ENCODE data around the gene KIF1B. TPM values are rescaled to one million over a fixed set of nuclear protein-coding genes. Genes with fewer than 3 reads are reported as not detected.

Gene KIF1B
- total and polyA plus RNA-seq, 2 donors (not counting 1 experiment from before 2014, with no cell fraction given) = 3.5 to 16.4 TPM

DNA sequence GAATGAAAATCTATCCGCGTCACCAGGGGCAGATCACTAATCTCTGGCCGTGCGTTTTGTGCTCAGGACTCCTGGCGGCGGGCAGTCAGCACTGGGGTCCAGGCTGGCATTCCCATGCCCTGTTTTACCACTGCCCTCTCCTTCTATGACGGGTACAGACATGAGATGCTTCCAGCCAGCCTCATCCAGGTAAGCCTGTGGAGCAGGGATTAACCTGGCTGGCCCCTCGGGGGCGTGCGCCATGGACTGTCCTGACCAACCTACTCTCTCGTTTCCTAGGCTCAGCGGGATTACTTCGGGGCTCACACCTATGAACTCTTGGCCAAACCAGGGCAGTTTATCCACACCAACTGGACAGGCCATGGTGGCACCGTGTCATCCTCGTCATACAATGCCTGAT is 209.0 kb downstream of the KIF1B start:
- H3K27ac Mint-ChIP-seq = no peak overlapping the region

DNA sequence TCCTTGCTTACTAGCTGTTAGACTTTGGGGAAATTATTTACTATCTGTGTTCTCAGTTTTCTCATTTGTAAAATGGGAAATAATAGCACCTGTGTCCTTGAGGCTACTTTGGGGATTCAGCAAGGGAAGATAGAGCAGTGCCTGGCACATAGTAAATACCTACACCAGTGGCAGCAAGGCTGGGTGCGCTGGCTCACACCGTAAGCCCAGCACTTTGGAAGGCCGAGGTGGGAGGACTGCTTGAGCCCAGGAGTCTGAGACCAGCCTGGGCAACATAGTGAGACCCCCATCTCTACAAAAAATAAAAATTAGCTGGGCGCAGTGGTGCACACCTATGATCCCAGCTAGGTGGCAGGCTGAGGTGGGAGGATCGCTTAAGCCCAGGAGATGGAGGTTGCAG is 211.3 kb downstream of the KIF1B start:
- Histone ChIP-seq H3K9me3 (ENCODE audit: control extremely low read depth in 1 of 3, control insufficient read depth in 2 of 3, insufficient read depth in 1 of 3, low read length in 2 of 3) (no peaks in the 10 kb centered on the region), H3K4me2 (replicated peaks; ENCODE audit: low read depth, low read length, poor library complexity, severe bottlenecking) (no peak overlapping the region), H3K36me3 (replicated peaks in 1 of 2; ENCODE audit: control extremely low read depth in 1 of 2, control insufficient read depth in 1 of 2, extremely low read depth in 1 of 2, insufficient read depth in 2 of 2, low read length in 1 of 2) (peaks cover 0 to 33% of the 10 kb centered on the region in 2 experiments), H2AFZ (ENCODE audit: insufficient read depth, low read depth, low read length, poor library complexity, severe bottlenecking) (no peak overlapping the region), H3K4me3 (ENCODE audit: control extremely low read depth in 1 of 5, extremely low read depth in 1 of 5, insufficient read depth in 1 of 5, low read depth in 2 of 5, low read length in 4 of 5) (no peak overlapping the region), H4K20me1 (ENCODE audit: control insufficient read depth, insufficient read depth, low read length, poor library complexity, severe bottlenecking) (no peaks in the 10 kb centered on the region), H3K27ac (ENCODE audit: low read length in 2 of 2) (no peak overlapping the region), H3K4me1 (ENCODE audit: control insufficient read depth in 2 of 2, insufficient read depth in 2 of 2, low read length in 2 of 2) (no peaks in the 10 kb centered on the region), H3K79me2 (ENCODE audit: control insufficient read depth, insufficient read depth, low read length) (no peaks in the 10 kb centered on the region), H3K9ac (ENCODE audit: low read length) (no peak overlapping the region), H3K27me3 (replicated peaks in 1 of 4; ENCODE audit: control extremely low read depth in 1 of 4, control insufficient read depth in 3 of 4, insufficient read depth in 4 of 4, low read length in 3 of 4) (no peaks in the 10 kb centered on the region)
- ChIA-PET CTCF (interaction anchor here (0.9 kb wide), 1 partner anchor 8 kb away, joined by 5 read pairs; the partner anchor contains the start of gene CENPS), POLR2A (no interaction called here)
- Mint-ChIP-seq H3K27ac (no peak overlapping the region), H3K9me3 (ENCODE audit: insufficient read depth) (no peaks in the 10 kb centered on the region), H3K4me1 (no peaks in the 10 kb centered on the region), H3K4me3 (no peak overlapping the region), H3K27me3 (no peaks in the 10 kb centered on the region)
- TF ChIP-seq EZH2 (IDR thresholded peaks at IDR 0.05; ENCODE audit: borderline replicate concordance, insufficient read depth, low read depth, low read length, poor library complexity, severe bottlenecking) (no peak), CTCF (IDR thresholded peaks at IDR 0.05) (no peak)
- ATAC-seq (ENCODE audit: low read depth) (no peak), DNase-seq (no peak)
- WGBS (ENCODE audit: insufficient coverage) = 100% methylated on average over 1 of the region's 5 CpGs
- intact Hi-C loops (cut with micrococcal nuclease) = no loop called here

More for the DNA sequence above, 209.0 kb downstream of the KIF1B start:
- no peak overlapping the region for H2AFZ ChIP-seq (ENCODE audit: insufficient read depth, low read depth, low read length, poor library complexity, severe bottlenecking)
- TF ChIP-seq CTCF (IDR thresholded peaks at IDR 0.05) = no peak
- no peak for TF ChIP-seq EZH2 (IDR thresholded peaks at IDR 0.05; ENCODE audit: borderline replicate concordance, insufficient read depth, low read depth, low read length, poor library complexity, severe bottlenecking)
- ATAC-seq (ENCODE audit: low read depth) (no peak), DNase-seq (no peak)
- no peak overlapping the region for H3K4me2 ChIP-seq (replicated peaks; ENCODE audit: low read depth, low read length, poor library complexity, severe bottlenecking)
- no peaks in the 10 kb centered on the region for H3K27me3 ChIP-seq (replicated peaks in 1 of 4; ENCODE audit: control extremely low read depth in 1 of 4, control insufficient read depth in 3 of 4, insufficient read depth in 4 of 4, low read length in 3 of 4)
- ChIA-PET POLR2A (no interaction called here), CTCF (interaction anchor here (0.7 kb wide), 1 partner anchor 510 kb away, joined by 3 read pairs; no protein-coding TSS in a partner anchor)
- no peaks in the 10 kb centered on the region for H4K20me1 ChIP-seq (ENCODE audit: control insufficient read depth, insufficient read depth, low read length, poor library complexity, severe bottlenecking)
- WGBS (ENCODE audit: insufficient coverage) = 92% methylated on average over 15 of the region's 15 CpGs
- no peaks in the 10 kb centered on the region for H3K79me2 ChIP-seq (ENCODE audit: control insufficient read depth, insufficient read depth, low read length)
- no peak overlapping the region for H3K9ac ChIP-seq (ENCODE audit: low read length)
- no peak overlapping the region for H3K27ac ChIP-seq (ENCODE audit: low read length in 2 of 2)
- H3K4me1 Mint-ChIP-seq = peaks cover 4% of the 10 kb centered on the region
- H3K4me1 ChIP-seq (ENCODE audit: control insufficient read depth in 2 of 2, insufficient read depth in 2 of 2, low read length in 2 of 2) = no peaks in the 10 kb centered on the region
- no peaks in the 10 kb centered on the region for H3K9me3 ChIP-seq (ENCODE audit: control extremely low read depth in 1 of 3, control insufficient read depth in 2 of 3, insufficient read depth in 1 of 3, low read length in 2 of 3)
- intact Hi-C loops (cut with micrococcal nuclease) = no loop called here
- H3K4me3 ChIP-seq (ENCODE audit: control extremely low read depth in 1 of 5, extremely low read depth in 1 of 5, insufficient read depth in 1 of 5, low read depth in 2 of 5, low read length in 4 of 5) = no peak overlapping the region
- H3K9me3 Mint-ChIP-seq (ENCODE audit: insufficient read depth) = no peaks in the 10 kb centered on the region
- no peak overlapping the region for H3K4me3 Mint-ChIP-seq
- H3K27me3 Mint-ChIP-seq = no peaks in the 10 kb centered on the region
- peaks cover 0 to 33% of the 10 kb centered on the region in 2 experiments for H3K36me3 ChIP-seq (replicated peaks in 1 of 2; ENCODE audit: control extremely low read depth in 1 of 2, control insufficient read depth in 1 of 2, extremely low read depth in 1 of 2, insufficient read depth in 2 of 2, low read length in 1 of 2)

Data from B cell (primary cell).